ENCODE results near the gene ROR1. TPM values are rescaled to one million over a fixed set of nuclear protein-coding genes. Genes with fewer than 3 reads are reported as not detected.
A peak's percentile ranks its signal among the peaks of the same experiment; 100 is the strongest.

The ROR1 gene
- total RNA-seq, 1 experiment from 2014 or later, result 19.0 TPM

- no peak overlapping the region for H3K4me2 ChIP-seq
- no peaks in the 10 kb centered on the region for H3K9me2 ChIP-seq (ENCODE audit: insufficient read depth)
- H3K9me3 ChIP-seq (ENCODE audit: insufficient read depth, low read depth), result no peaks in the 10 kb centered on the region
- no peaks in the 10 kb centered on the region for H3F3A ChIP-seq (ENCODE audit: insufficient read depth, low read depth)
- H3K36me3 ChIP-seq (ENCODE audit: low read depth), result no peaks in the 10 kb centered on the region
- TF ChIP-seq, protein P1, sequence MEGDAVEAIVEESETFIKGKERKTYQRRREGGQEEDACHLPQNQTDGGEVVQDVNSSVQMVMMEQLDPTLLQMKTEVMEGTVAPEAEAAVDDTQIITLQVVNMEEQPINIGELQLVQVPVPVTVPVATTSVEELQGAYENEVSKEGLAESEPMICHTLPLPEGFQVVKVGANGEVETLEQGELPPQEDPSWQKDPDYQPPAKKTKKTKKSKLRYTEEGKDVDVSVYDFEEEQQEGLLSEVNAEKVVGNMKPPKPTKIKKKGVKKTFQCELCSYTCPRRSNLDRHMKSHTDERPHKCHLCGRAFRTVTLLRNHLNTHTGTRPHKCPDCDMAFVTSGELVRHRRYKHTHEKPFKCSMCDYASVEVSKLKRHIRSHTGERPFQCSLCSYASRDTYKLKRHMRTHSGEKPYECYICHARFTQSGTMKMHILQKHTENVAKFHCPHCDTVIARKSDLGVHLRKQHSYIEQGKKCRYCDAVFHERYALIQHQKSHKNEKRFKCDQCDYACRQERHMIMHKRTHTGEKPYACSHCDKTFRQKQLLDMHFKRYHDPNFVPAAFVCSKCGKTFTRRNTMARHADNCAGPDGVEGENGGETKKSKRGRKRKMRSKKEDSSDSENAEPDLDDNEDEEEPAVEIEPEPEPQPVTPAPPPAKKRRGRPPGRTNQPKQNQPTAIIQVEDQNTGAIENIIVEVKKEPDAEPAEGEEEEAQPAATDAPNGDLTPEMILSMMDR (conservative IDR thresholded peaks at IDR 0.05), result no peak
- TF ChIP-seq EZH2 (IDR thresholded peaks at IDR 0.05; ENCODE audit: low read depth), result no peak
- BruUV-seq (replicated peaks), result no TSS peak
- no peak overlapping the region for H3K27ac ChIP-seq
- H3K4me1 ChIP-seq (replicated peaks; ENCODE audit: insufficient read depth), result peaks cover 16% of the 10 kb centered on the region
- peaks cover 76% of the 10 kb centered on the region for H3K79me2 ChIP-seq (ENCODE audit: low read depth)
- POLR2A ChIA-PET (ENCODE audit: unreplicated experiment), result no interaction called here
- no peak for DNase-seq
- no peaks in the 10 kb centered on the region; the same call in 1 of the 2 replicates for H4K20me1 ChIP-seq (ENCODE audit: insufficient read depth)
- intact Hi-C loops (cut with micrococcal nuclease; ENCODE audit: unreplicated experiment), result no loop called here
- H3K27me3 ChIP-seq (ENCODE audit: insufficient read depth, low read depth), result no peaks in the 10 kb centered on the region
- no peak overlapping the region for H3K4me3 ChIP-seq
- CTCF ChIA-PET, result interaction anchor here (0.6 kb wide), 1 partner anchor 126 kb away, joined by 3 read pairs; no protein-coding TSS in a partner anchor
- no peak overlapping the region for H2AFZ ChIP-seq
These were observed 20.0 kb downstream of the ROR1 start for GRCh38 chr1:63793741-63794240.

DNA sequence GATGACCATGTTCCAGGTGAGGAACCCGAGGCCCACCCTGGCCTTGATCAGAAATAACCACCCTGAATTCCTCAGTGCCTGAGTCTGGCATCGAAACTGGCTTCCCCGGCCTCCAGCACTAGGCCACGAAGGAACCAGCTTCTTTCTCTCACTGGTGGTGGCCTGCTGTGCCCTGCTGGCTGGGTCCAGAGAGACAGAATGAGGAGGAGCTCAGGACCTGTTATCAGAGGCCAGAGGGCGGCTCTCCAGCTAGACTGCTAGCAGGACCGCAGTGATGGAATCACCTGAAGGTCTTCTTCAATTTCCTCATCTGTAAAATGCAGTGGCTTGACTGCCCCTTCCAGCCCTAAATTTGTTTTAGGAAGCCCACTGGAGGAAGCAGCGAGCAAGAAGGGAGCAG lies 20.5 kb downstream of the ROR1 start:
- intact Hi-C loops (cut with micrococcal nuclease; ENCODE audit: unreplicated experiment), result no loop called here
- Histone ChIP-seq H3K79me2 (ENCODE audit: low read depth) (peaks cover 76% of the 10 kb centered on the region), H3K27ac (no peak overlapping the region), H3K27me3 (ENCODE audit: insufficient read depth, low read depth) (no peaks in the 10 kb centered on the region), H3K4me3 (no peak overlapping the region), H4K20me1 (ENCODE audit: insufficient read depth) (no peaks in the 10 kb centered on the region; the same call in 1 of the 2 replicates), H3K9me2 (ENCODE audit: insufficient read depth) (no peaks in the 10 kb centered on the region), H2AFZ (no peak overlapping the region), H3K4me1 (replicated peaks; ENCODE audit: insufficient read depth) (peaks cover 12% of the 10 kb centered on the region; the same call in 1 of the 2 replicates), H3K4me2 (no peak overlapping the region), H3K36me3 (ENCODE audit: low read depth) (no peaks in the 10 kb centered on the region), H3F3A (ENCODE audit: insufficient read depth, low read depth) (no peaks in the 10 kb centered on the region), H3K9me3 (ENCODE audit: insufficient read depth, low read depth) (no peaks in the 10 kb centered on the region)
- POLR2A ChIA-PET (ENCODE audit: unreplicated experiment), result no interaction called here
- CTCF ChIA-PET, result no interaction called here
- DNase-seq, result no peak
- TF ChIP-seq EZH2 (IDR thresholded peaks at IDR 0.05; ENCODE audit: low read depth), result no peak
- TF ChIP-seq, protein P1 (conservative IDR thresholded peaks at IDR 0.05), result no peak
- no TSS peak for BruUV-seq (replicated peaks)

DNA sequence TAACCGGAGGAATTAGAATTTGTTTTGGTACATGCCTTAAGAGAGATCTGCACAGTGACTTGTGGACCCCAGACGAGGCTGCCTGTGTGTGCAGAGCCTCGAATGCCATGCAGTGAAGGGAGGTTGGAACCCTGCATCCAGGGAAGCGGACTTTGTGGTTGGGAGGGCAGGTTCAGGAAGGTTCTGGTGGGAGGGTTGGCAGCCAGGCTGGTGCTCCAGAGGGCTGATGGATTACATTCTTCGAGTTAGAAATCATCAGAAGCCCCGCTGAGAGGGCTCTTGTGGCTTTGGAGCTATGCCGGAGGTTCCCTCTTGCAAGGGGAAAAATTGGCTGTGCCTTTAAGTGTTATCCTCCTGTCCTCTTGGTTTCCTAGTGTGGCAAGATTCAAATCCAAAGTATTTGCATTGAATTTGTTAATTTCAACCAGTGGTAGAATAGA lies 21.1 kb downstream of the ROR1 start:
- TF ChIP-seq, protein P1 (conservative IDR thresholded peaks at IDR 0.05), result no peak
- Histone ChIP-seq H3K9me3 (ENCODE audit: insufficient read depth, low read depth) (no peaks in the 10 kb centered on the region), H3K4me3 (no peak overlapping the region), H4K20me1 (ENCODE audit: insufficient read depth) (no peaks in the 10 kb centered on the region; the same call in 1 of the 2 replicates), H3K27me3 (ENCODE audit: insufficient read depth, low read depth) (no peaks in the 10 kb centered on the region), H2AFZ (no peak overlapping the region), H3K4me2 (no peak overlapping the region), H3K36me3 (ENCODE audit: low read depth) (no peaks in the 10 kb centered on the region), H3K79me2 (ENCODE audit: low read depth) (peaks cover 79% of the 10 kb centered on the region), H3K4me1 (replicated peaks; ENCODE audit: insufficient read depth) (peaks cover 6% of the 10 kb centered on the region; the same call in 1 of the 2 replicates), H3K27ac (no peak overlapping the region), H3K9me2 (ENCODE audit: insufficient read depth) (no peaks in the 10 kb centered on the region), H3F3A (ENCODE audit: insufficient read depth, low read depth) (no peaks in the 10 kb centered on the region)
- intact Hi-C loops (cut with micrococcal nuclease; ENCODE audit: unreplicated experiment), result no loop called here
- no TSS peak for BruUV-seq (replicated peaks)
- ChIA-PET POLR2A (ENCODE audit: unreplicated experiment) (no interaction called here), CTCF (no interaction called here)
- peak in 1 of 2 experiments; percentile 40 for DNase-seq
